GM18867 (cell line): Measurements from ENCODE around the gene ECEL1.

Experiments
- ATAC-seq: cut with Tn5 transposase; IDR thresholded peaks from one replicate; pipeline ENCODE4 v1.9.1; 2021; ENCODE audit warnings: mild to moderate bottlenecking, moderate library complexity; ENCODE audit not compliant: unreplicated experiment

Gene ECEL1

GRCh38 chr2:232502511-232502910 is 14.9 kb upstream of the ECEL1 start:
- no peak for ATAC-seq

GRCh38 chr2:232501794-232502390 is 14.3 kb upstream of the ECEL1 start:
- no peak for ATAC-seq

GRCh38 chr2:232501331-232501771 is 13.7 kb upstream of the ECEL1 start:
- no peak for ATAC-seq

GRCh38 chr2:232498452-232498851 is 10.8 kb upstream of the ECEL1 start:
- no peak for ATAC-seq

- no peak for ATAC-seq
These were observed 9.7 kb upstream of the ECEL1 start for GRCh38 chr2:232497348-232497747.

- no peak for ATAC-seq
These were observed 9.1 kb upstream of the ECEL1 start for GRCh38 chr2:232496501-232497270.

GRCh38 chr2:232495292-232495691 is 7.7 kb upstream of the ECEL1 start:
- ATAC-seq = no peak

GRCh38 chr2:232494542-232494941 is 6.9 kb upstream of the ECEL1 start:
- no peak for ATAC-seq

GRCh38 chr2:232493701-232494474 is 6.3 kb upstream of the ECEL1 start:
- ATAC-seq = no peak

- ATAC-seq = no peak
These were observed 5.5 kb upstream of the ECEL1 start for GRCh38 chr2:232492963-232493700.

GRCh38 chr2:232492236-232492848 is 4.7 kb upstream of the ECEL1 start:
- ATAC-seq = no peak

- ATAC-seq = no peak
These were observed 3.6 kb upstream of the ECEL1 start for GRCh38 chr2:232491139-232491780.

GRCh38 chr2:232490221-232491138 is 2.8 kb upstream of the ECEL1 start:
- ATAC-seq = no peak

- no peak for ATAC-seq
These were observed 2.0 kb upstream of the ECEL1 start for GRCh38 chr2:232489516-232490220.

- no peak for ATAC-seq
These were observed 1.2 kb upstream of the ECEL1 start for GRCh38 chr2:232488721-232489300.

GRCh38 chr2:232488097-232488711 is 570 bp upstream of the ECEL1 start:
- ATAC-seq = no peak

- ATAC-seq = no peak
These were observed 863 bp downstream of the ECEL1 start for GRCh38 chr2:232486558-232487384.
